IPS-18c (cell line): ENCODE data around the gene MED9.

Source experiments
- H3K4me3 ChIP-seq: 2 replicates; pipeline ENCODE4 v1.7.0; 2013; ENCODE audit warnings: low read depth, mild to moderate bottlenecking, low read length, moderate library complexity; ENCODE audit not compliant: insufficient read depth
- H3K9me3 ChIP-seq: one replicate; pipeline ENCODE4 v1.6.1; 2013; ENCODE audit warnings: mild to moderate bottlenecking, low read length, moderate library complexity; ENCODE audit not compliant: control insufficient read depth, insufficient read depth

MED9 gene

GRCh38 chr17:17495536-17496188 is 18.9 kb downstream of the MED9 start:
- H3K4me3 ChIP-seq: peak overlapping the region; percentile 78
- no peaks in the 10 kb centered on the region for H3K9me3 ChIP-seq

- Histone ChIP-seq H3K4me3 (peak within 1 kb of the TSS; percentile 78), H3K9me3 (no peaks in the 10 kb centered on the region)
Observed at GRCh38 chr17:17496189-17497064, 19.6 kb downstream of the MED9 start, which contains the start of gene RASD1. Gene RASD1, minus strand, starts transcription at chr17:17496395. Its CDS starts 214 bp downstream, at chr17:17496181.

GRCh38 chr17:17497065-17497844 is 20.5 kb downstream of the MED9 start:
- Histone ChIP-seq H3K9me3 (no peaks in the 10 kb centered on the region), H3K4me3 (peak overlapping the region; percentile 24)

- Histone ChIP-seq H3K9me3 (no peaks in the 10 kb centered on the region), H3K4me3 (no peak overlapping the region)
Observed at GRCh38 chr17:17497845-17498520, 21.2 kb downstream of the MED9 start.

- H3K4me3 ChIP-seq: no peak overlapping the region
- no peaks in the 10 kb centered on the region for H3K9me3 ChIP-seq
Observed at GRCh38 chr17:17498606-17499301, 22.0 kb downstream of the MED9 start.

GRCh38 chr17:17499402-17500145 is 22.8 kb downstream of the MED9 start:
- H3K4me3 ChIP-seq: no peak overlapping the region
- H3K9me3 ChIP-seq: no peaks in the 10 kb centered on the region

GRCh38 chr17:17500999-17501605 is 24.3 kb downstream of the MED9 start:
- Histone ChIP-seq H3K4me3 (no peak overlapping the region), H3K9me3 (no peaks in the 10 kb centered on the region)

- no peak overlapping the region for H3K4me3 ChIP-seq
- H3K9me3 ChIP-seq: no peaks in the 10 kb centered on the region
Observed at GRCh38 chr17:17502741-17503565, 26.2 kb downstream of the MED9 start.

GRCh38 chr17:17503566-17504130 is 26.8 kb downstream of the MED9 start:
- no peaks in the 10 kb centered on the region for H3K9me3 ChIP-seq
- H3K4me3 ChIP-seq: no peak overlapping the region

- H3K4me3 ChIP-seq: no peak overlapping the region
- H3K9me3 ChIP-seq: no peaks in the 10 kb centered on the region
Observed at GRCh38 chr17:17504341-17505140, 27.7 kb downstream of the MED9 start.

- Histone ChIP-seq H3K9me3 (no peaks in the 10 kb centered on the region), H3K4me3 (no peak overlapping the region)
Observed at GRCh38 chr17:17505151-17505550, 28.4 kb downstream of the MED9 start.

- Histone ChIP-seq H3K9me3 (no peaks in the 10 kb centered on the region), H3K4me3 (no peak overlapping the region)
Observed at GRCh38 chr17:17505610-17506171, 28.9 kb downstream of the MED9 start.

GRCh38 chr17:17506181-17506741 is 29.5 kb downstream of the MED9 start:
- no peak overlapping the region for H3K4me3 ChIP-seq
- no peaks in the 10 kb centered on the region for H3K9me3 ChIP-seq
